AG04449 (cell line): ENCODE data around the gene SDK2.
"Not testable (repeated sequence)": the region's sequence is repeated elsewhere in the genome, so short reads cannot be mapped to it uniquely, and the experiment has no call there.

Experiments
- CTCF ChIA-PET: fragments of 350-600 bp; formaldehyde crosslinking; extraction: SDS; loops from one replicate; lab custom pipeline; 2021; ENCODE audit warnings: antibody characterized with exemption; lab: Yijun Ruan, JAX
- POLR2A ChIA-PET: fragments of 400-600, 350-600 bp; formaldehyde crosslinking; extraction: SDS; loops from one replicate; lab custom pipeline; 2020; ENCODE audit warnings: antibody characterized with exemption, inconsistent platforms; lab: Yijun Ruan, JAX
- DNase-seq: peaks from one replicate; pipeline ENCODE4 v3.0.0-alpha.2; 2010; ENCODE audit warnings: low read depth, low spot score
- H3K4me3 ChIP-seq: 2 replicates; pipeline ENCODE4 v1.5.1; 2011; ENCODE audit warnings: low read depth, mild to moderate bottlenecking, control low read depth, low read length
- CTCF ChIP-seq: IDR thresholded peaks from one replicate; pipeline ENCODE4 v1.5.1; 2011; ENCODE audit warnings: mild to moderate bottlenecking, moderate library complexity, low read length, control low read depth, inconsistent platforms; ENCODE audit not compliant: insufficient read depth; ENCODE audit errors: missing control alignments

Gene SDK2

GRCh38 chr17:73376636-73377035, 267.6 kb downstream of the SDK2 start:
- CTCF ChIA-PET: interaction anchor here (0.5 to 22.5 kb wide), 2 partner anchors 124 to 156 kb away, joined by 3 to 848 read pairs; partner anchors contain the start of gene CPSF4L
- DNase-seq: no peak
- POLR2A ChIA-PET: interaction anchor here (0.6 kb wide), 1 partner anchor 16 kb away, joined by 3 read pairs; no protein-coding TSS in a partner anchor
- no peak overlapping the region for H3K4me3 ChIP-seq
- TF ChIP-seq CTCF: no peak

GRCh38 chr17:73376152-73376551, 268.1 kb downstream of the SDK2 start:
- TF ChIP-seq CTCF: no peak
- no peak overlapping the region for H3K4me3 ChIP-seq
- ChIA-PET POLR2A (no interaction called here), CTCF (interaction anchor here (22.5 kb wide), 1 partner anchor 123 kb away, joined by 848 read pairs; the partner anchor contains the start of gene CPSF4L)
- no peak for DNase-seq

- POLR2A ChIA-PET: interaction anchor here (0.8 to 1.1 kb wide), 2 partner anchors 62 to 140 kb away, joined by 3 read pairs; a partner anchor contains a TSS
- CTCF ChIA-PET: interaction anchor here (0.6 to 22.5 kb wide), 17 partner anchors 10 to 812 kb away, joined by 3 to 848 read pairs (median 8); partner anchors contain the start of gene CPSF4L
- no peak for TF ChIP-seq CTCF
- DNase-seq: no peak
- H3K4me3 ChIP-seq: no peak overlapping the region
Measured at GRCh38 chr17:73371836-73372235, 272.4 kb downstream of the SDK2 start.

- CTCF ChIA-PET: interaction anchor here (0.6 to 22.5 kb wide), 21 partner anchors 9 to 814 kb away, joined by 3 to 848 read pairs (median 8); partner anchors contain the start of gene CPSF4L
- POLR2A ChIA-PET: interaction anchor here (0.8 to 1.1 kb wide), 2 partner anchors 61 to 139 kb away, joined by 3 read pairs; a partner anchor contains a TSS
- TF ChIP-seq CTCF: no peak
- peak; percentile 78 for DNase-seq
- no peak overlapping the region for H3K4me3 ChIP-seq
Measured at GRCh38 chr17:73371285-73371684, 273.0 kb downstream of the SDK2 start.

GRCh38 chr17:73369817-73370490, 274.3 kb downstream of the SDK2 start:
- not testable (repeated sequence) for H3K4me3 ChIP-seq, DNase-seq
- POLR2A ChIA-PET: interaction anchor here (1.1 to 1.6 kb wide), 2 partner anchors 59 to 144 kb away, joined by 3 to 5 read pairs; no protein-coding TSS in a partner anchor
- peak; percentile 72 for TF ChIP-seq CTCF
- CTCF ChIA-PET: interaction anchor here (0.7 to 22.5 kb wide), 48 partner anchors 9 to 813 kb away, joined by 3 to 848 read pairs (median 7); partner anchors contain the start of genes CDC42EP4 and CPSF4L

GRCh38 chr17:73369111-73369521, 275.1 kb downstream of the SDK2 start:
- no peak overlapping the region for H3K4me3 ChIP-seq
- CTCF ChIA-PET: interaction anchor here (1.4 to 22.5 kb wide), 25 partner anchors 9 to 812 kb away, joined by 4 to 848 read pairs (median 9); partner anchors contain the start of genes CDC42EP4 and CPSF4L
- TF ChIP-seq CTCF: no peak
- POLR2A ChIA-PET: interaction anchor here (1.6 kb wide), 1 partner anchor 58 kb away, joined by 5 read pairs; no protein-coding TSS in a partner anchor
- no peak for DNase-seq
